Activated T-helper 2 cell treated with anti-CD3 and anti-CD28 coated beads, Interferon-gamma antibody, Interleukin-2, Interleukin-4, amounts not matched to agents 10 μg/mL and 5 μg/mL and 100 μg/mL, durations not matched to agents 14 hours and 24 hours and 36 hours (primary cell): Measurements from ENCODE around the gene FADS2. TPM values are rescaled to one million over a fixed set of nuclear protein-coding genes. Genes with fewer than 3 reads are reported as not detected.
A peak's percentile ranks its signal among the peaks of the same experiment; 100 is the strongest.

Source experiments
- DNase-seq: peaks from one replicate; pipeline ENCODE4 v3.0.0; 2021; ENCODE audit warnings: low spot score
- H3K27ac Mint-ChIP-seq: one replicate; pipeline ENCODE4 v1.8.0; 2021; ENCODE audit warnings: mixed read lengths
- H3K27me3 Mint-ChIP-seq: one replicate; pipeline ENCODE4 v1.8.0; 2021; ENCODE audit warnings: low read depth, mixed read lengths
- H3K36me3 Mint-ChIP-seq: one replicate; pipeline ENCODE4 v1.8.0; 2021; ENCODE audit warnings: low read depth, mixed read lengths
- H3K4me1 Mint-ChIP-seq: one replicate; pipeline ENCODE4 v1.8.0; 2021; ENCODE audit warnings: low read depth, mixed read lengths
- H3K4me3 Mint-ChIP-seq: one replicate; pipeline ENCODE4 v1.8.0; 2021; ENCODE audit warnings: low read depth, mild to moderate bottlenecking, moderate library complexity, mixed read lengths
- H3K9me3 Mint-ChIP-seq: one replicate; pipeline ENCODE4 v1.8.0; 2021; ENCODE audit warnings: mixed read lengths
- intact Hi-C: fragments of 100-400 bp; cut with micrococcal nuclease; formaldehyde crosslinking; loops from one replicate; pipeline ENCODE4 v1.15.1; 2023
- total RNA-seq: library from RNA; stranded (reverse); gene quantifications from 2 replicates; pipeline ENCODE4 v1.2.3, GENCODE V29; 2022

The FADS2 gene
- total RNA-seq, 1 donor from 2014 or later, result 366 TPM

- Mint-ChIP-seq H3K27me3 (no peaks in the 10 kb centered on the region), H3K4me1 (no peaks in the 10 kb centered on the region), H3K36me3 (peaks cover 68% of the 10 kb centered on the region), H3K9me3 (no peaks in the 10 kb centered on the region), H3K4me3 (no peak overlapping the region), H3K27ac (no peak overlapping the region)
- intact Hi-C loops, result no loop called here
- DNase-seq, result no peak
Observed at GRCh38 chr11:61860054-61860903, 32.2 kb downstream of the FADS2 start.

- intact Hi-C loops, result loop anchor here (1.0 kb wide), 1 partner anchor 17 kb away; no protein-coding TSS in a partner anchor
- H3K4me1 Mint-ChIP-seq, result peaks cover 3% of the 10 kb centered on the region
- DNase-seq, result no peak
- no peaks in the 10 kb centered on the region for H3K9me3 Mint-ChIP-seq
- no peak overlapping the region for H3K4me3 Mint-ChIP-seq
- no peak overlapping the region for H3K27ac Mint-ChIP-seq
- peaks cover 70% of the 10 kb centered on the region for H3K36me3 Mint-ChIP-seq
- no peaks in the 10 kb centered on the region for H3K27me3 Mint-ChIP-seq
Observed at GRCh38 chr11:61861634-61862033, 33.5 kb downstream of the FADS2 start.

GRCh38 chr11:61862714-61863547, 34.8 kb downstream of the FADS2 start:
- no peak overlapping the region for H3K4me3 Mint-ChIP-seq
- DNase-seq, result no peak
- peaks cover 3% of the 10 kb centered on the region for H3K4me1 Mint-ChIP-seq
- no peaks in the 10 kb centered on the region for H3K9me3 Mint-ChIP-seq
- peaks cover 58% of the 10 kb centered on the region for H3K36me3 Mint-ChIP-seq
- H3K27ac Mint-ChIP-seq, result no peak overlapping the region
- intact Hi-C loops, result loop anchor here (1.0 kb wide), 1 partner anchor 15 kb away; no protein-coding TSS in a partner anchor
- H3K27me3 Mint-ChIP-seq, result no peaks in the 10 kb centered on the region

- Mint-ChIP-seq H3K4me1 (peaks cover 3% of the 10 kb centered on the region), H3K4me3 (no peak overlapping the region), H3K9me3 (no peaks in the 10 kb centered on the region), H3K27me3 (no peaks in the 10 kb centered on the region), H3K36me3 (peaks cover 58% of the 10 kb centered on the region), H3K27ac (no peak overlapping the region)
- intact Hi-C loops, result no loop called here
- DNase-seq, result no peak
Observed at GRCh38 chr11:61863548-61864081, 35.5 kb downstream of the FADS2 start.

- H3K9me3 Mint-ChIP-seq, result no peaks in the 10 kb centered on the region
- intact Hi-C loops, result no loop called here
- no peak overlapping the region for H3K4me3 Mint-ChIP-seq
- H3K27ac Mint-ChIP-seq, result no peak overlapping the region
- H3K27me3 Mint-ChIP-seq, result no peaks in the 10 kb centered on the region
- peaks cover 3% of the 10 kb centered on the region for H3K4me1 Mint-ChIP-seq
- DNase-seq, result no peak
- H3K36me3 Mint-ChIP-seq, result peaks cover 44% of the 10 kb centered on the region
Observed at GRCh38 chr11:61864814-61865775, 37.0 kb downstream of the FADS2 start.

- intact Hi-C loops, result no loop called here
- Mint-ChIP-seq H3K4me3 (no peak overlapping the region), H3K27ac (peak overlapping the region; percentile 30), H3K9me3 (no peaks in the 10 kb centered on the region), H3K4me1 (peaks cover 5% of the 10 kb centered on the region), H3K27me3 (no peaks in the 10 kb centered on the region), H3K36me3 (peaks cover 35% of the 10 kb centered on the region)
- DNase-seq, result no peak
Observed at GRCh38 chr11:61866231-61866957, 38.3 kb downstream of the FADS2 start.

- DNase-seq, result no peak
- H3K27ac Mint-ChIP-seq, result no peak overlapping the region
- H3K4me1 Mint-ChIP-seq, result peaks cover 6% of the 10 kb centered on the region
- H3K27me3 Mint-ChIP-seq, result no peaks in the 10 kb centered on the region
- no peaks in the 10 kb centered on the region for H3K9me3 Mint-ChIP-seq
- intact Hi-C loops, result no loop called here
- peaks cover 29% of the 10 kb centered on the region for H3K36me3 Mint-ChIP-seq
- H3K4me3 Mint-ChIP-seq, result no peak overlapping the region
Observed at GRCh38 chr11:61866958-61867343, 38.9 kb downstream of the FADS2 start.

GRCh38 chr11:61868571-61869428, 40.7 kb downstream of the FADS2 start:
- H3K27ac Mint-ChIP-seq, result no peak overlapping the region
- no peak for DNase-seq

GRCh38 chr11:61869429-61869707, 41.3 kb downstream of the FADS2 start:
- no peaks in the 10 kb centered on the region for H3K27me3 Mint-ChIP-seq
- intact Hi-C loops, result no loop called here
- peaks cover 6% of the 10 kb centered on the region for H3K4me1 Mint-ChIP-seq
- H3K36me3 Mint-ChIP-seq, result peaks cover 15% of the 10 kb centered on the region
- no peak for DNase-seq
- no peak overlapping the region for H3K4me3 Mint-ChIP-seq
- H3K9me3 Mint-ChIP-seq, result no peaks in the 10 kb centered on the region
- peak overlapping the region; percentile 44 for H3K27ac Mint-ChIP-seq

More at GRCh38 chr11:61868571-61869428, 40.7 kb downstream of the FADS2 start:
- Mint-ChIP-seq H3K4me1 (peaks cover 6% of the 10 kb centered on the region), H3K9me3 (no peaks in the 10 kb centered on the region), H3K27me3 (no peaks in the 10 kb centered on the region), H3K36me3 (peaks cover 16% of the 10 kb centered on the region), H3K4me3 (no peak overlapping the region)
- intact Hi-C loops, result no loop called here

GRCh38 chr11:61869708-61870451, 41.8 kb downstream of the FADS2 start:
- Mint-ChIP-seq H3K9me3 (no peaks in the 10 kb centered on the region), H3K27ac (peak overlapping the region; percentile 44), H3K4me3 (no peak overlapping the region), H3K4me1 (peaks cover 6% of the 10 kb centered on the region), H3K36me3 (peaks cover 11% of the 10 kb centered on the region), H3K27me3 (no peaks in the 10 kb centered on the region)
- DNase-seq, result no peak
- intact Hi-C loops, result no loop called here
